ENCODE results near the gene ZNF189.

- TF ChIP-seq CTCF (optimal IDR thresholded peaks at IDR 0.05 in 1 of 3, IDR thresholded peaks at IDR 0.05 in 1 of 3, conservative IDR thresholded peaks at IDR 0.05 in 1 of 3; ENCODE audit: extremely low read depth in 1 of 3, insufficient read depth in 2 of 3, low read length in 3 of 3) (no peak), EZH2 (IDR thresholded peaks at IDR 0.05; ENCODE audit: low read length) (no peak)
These were observed 45.7 kb upstream of the ZNF189 start for GRCh38 chr9:101352892-101353463.
